Measurements from ENCODE around the gene GNB3. TPM values are rescaled to one million over a fixed set of nuclear protein-coding genes. Genes with fewer than 3 reads are reported as not detected.

GNB3 gene
- polyA plus RNA-seq, 4 donors = 5.0 to 7.5 (median 5.5) TPM

GRCh38 chr12:6834873-6835272 is 5.9 kb upstream of the GNB3 start:
- DNase-seq (ENCODE audit: low read depth in 4 of 4, low spot score in 3 of 4) = no peak

- no peak for DNase-seq (ENCODE audit: low read depth in 4 of 4, low spot score in 3 of 4)
These were observed 3.9 kb upstream of the GNB3 start for GRCh38 chr12:6836851-6837250.

- no peak for DNase-seq (ENCODE audit: low read depth in 4 of 4, low spot score in 3 of 4)
These were observed 3.2 kb upstream of the GNB3 start for GRCh38 chr12:6837370-6838060.

GRCh38 chr12:6838854-6839253 is 1.9 kb upstream of the GNB3 start:
- DNase-seq (ENCODE audit: low read depth in 4 of 4, low spot score in 3 of 4) = no peak

GRCh38 chr12:6839482-6840201 is 1.1 kb upstream of the GNB3 start:
- DNase-seq (ENCODE audit: low read depth in 4 of 4, low spot score in 3 of 4) = no peak

GRCh38 chr12:6840330-6840729 is 395 bp upstream of the GNB3 start:
- no peak for DNase-seq (ENCODE audit: low read depth in 4 of 4, low spot score in 3 of 4)

- no peak for DNase-seq (ENCODE audit: low read depth in 4 of 4, low spot score in 3 of 4)
These were observed 1.4 kb downstream of the GNB3 start for GRCh38 chr12:6842075-6842474.

- no peak for DNase-seq (ENCODE audit: low read depth in 4 of 4, low spot score in 3 of 4)
These were observed 2.6 kb downstream of the GNB3 start for GRCh38 chr12:6843118-6843902.

GRCh38 chr12:6845395-6845794 is 4.7 kb downstream of the GNB3 start:
- DNase-seq (ENCODE audit: low read depth in 4 of 4, low spot score in 3 of 4) = no peak

GRCh38 chr12:6846316-6846869 is 5.7 kb downstream of the GNB3 start:
- no peak for DNase-seq (ENCODE audit: low read depth in 4 of 4, low spot score in 3 of 4)

- no peak for DNase-seq (ENCODE audit: low read depth in 4 of 4, low spot score in 3 of 4)
These were observed 7.0 kb downstream of the GNB3 start for GRCh38 chr12:6847676-6848075.

GRCh38 chr12:6849427-6849826 is 8.7 kb downstream of the GNB3 start:
- no peak for DNase-seq (ENCODE audit: low read depth in 4 of 4, low spot score in 3 of 4)

- DNase-seq (ENCODE audit: low read depth in 4 of 4, low spot score in 3 of 4) = no peak
These were observed 9.3 kb downstream of the GNB3 start for GRCh38 chr12:6849976-6850560.

GRCh38 chr12:6850796-6851152 is 10.0 kb downstream of the GNB3 start:
- DNase-seq (ENCODE audit: low read depth in 4 of 4, low spot score in 3 of 4) = no peak

- peak in 3 of 4 donors; percentile 91 to 94 (median 92) for DNase-seq (ENCODE audit: low read depth in 4 of 4, low spot score in 3 of 4)
These were observed 10.6 kb downstream of the GNB3 start, which contains the start of gene CDCA3 for GRCh38 chr12:6851153-6851920. Gene CDCA3, minus strand, starts transcription at chr12:6851286. Its CDS starts 334 bp downstream, at chr12:6850952.

GRCh38 chr12:6851921-6852650 is 11.4 kb downstream of the GNB3 start, which contains the start of gene USP5:
Gene USP5, plus strand, starts transcription at chr12:6852150. Its CDS starts 30 bp downstream, at chr12:6852180.
- DNase-seq (ENCODE audit: low read depth in 4 of 4, low spot score in 3 of 4) = peak; percentile 98 to 99 (median 98)

GRCh38 chr12:6852651-6853354 is 12.1 kb downstream of the GNB3 start:
- DNase-seq (ENCODE audit: low read depth in 4 of 4, low spot score in 3 of 4) = no peak

- DNase-seq (ENCODE audit: low read depth in 4 of 4, low spot score in 3 of 4) = no peak
These were observed 12.9 kb downstream of the GNB3 start for GRCh38 chr12:6853626-6854025.

GRCh38 chr12:6854036-6854435 is 13.3 kb downstream of the GNB3 start:
- no peak for DNase-seq (ENCODE audit: low read depth in 4 of 4, low spot score in 3 of 4)

All from right renal pelvis (tissue), 4 donors.